HG02642 (cell line): ENCODE data around the gene FBXL19.
"Not testable (repeated sequence)": the region's sequence is repeated elsewhere in the genome, so short reads cannot be mapped to it uniquely, and the experiment has no call there.

Experiments
- ATAC-seq: cut with Tn5 transposase; IDR thresholded peaks from one replicate; pipeline ENCODE4 v1.9.1; 2021; ENCODE audit warnings: mild to moderate bottlenecking; ENCODE audit not compliant: unreplicated experiment, poor library complexity

The FBXL19 gene

DNA sequence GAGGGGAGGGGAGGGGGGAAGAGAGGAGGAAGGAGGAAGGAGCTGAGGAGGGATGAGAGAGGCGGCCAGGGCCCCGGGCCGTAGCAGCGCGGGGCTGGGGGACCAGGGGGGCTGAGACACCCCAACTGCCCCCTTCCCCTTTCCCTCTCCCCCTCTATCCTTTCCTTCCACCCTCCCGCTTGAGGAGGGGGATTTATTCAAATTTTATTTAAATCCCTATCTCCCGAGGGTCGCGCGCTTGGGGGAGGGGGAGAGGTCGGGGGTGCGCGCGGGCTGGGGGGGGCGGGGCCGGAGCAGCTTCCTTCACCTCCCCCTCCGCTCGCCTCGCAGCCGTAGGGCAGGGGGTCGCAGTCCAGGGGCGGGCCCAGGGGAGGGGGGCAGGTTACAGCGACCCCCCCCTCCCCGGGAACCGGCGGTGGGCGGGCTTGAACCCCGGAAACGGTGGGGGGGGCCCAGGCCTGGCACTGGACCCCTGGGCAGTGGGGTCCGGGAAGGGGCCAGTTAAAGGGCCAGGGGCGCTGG lies at the start of gene FBXL19:
Gene FBXL19 (plus strand): TSS at position 19 of the 522 bp plus-strand sequence. CDS start 2,183 bp downstream, outside the sequence.
- no peak for ATAC-seq

GRCh38 chr16:30874244-30874820 lies 49.0 kb upstream of the FBXL19 start:
- no peak for ATAC-seq

- peak; percentile 85 for ATAC-seq
Measured at GRCh38 chr16:30874821-30875717, 48.3 kb upstream of the FBXL19 start.

- no peak for ATAC-seq
Measured at GRCh38 chr16:30875871-30876801, 47.2 kb upstream of the FBXL19 start.

- no peak for ATAC-seq
Measured at GRCh38 chr16:30876867-30877266, 46.5 kb upstream of the FBXL19 start.

GRCh38 chr16:30882429-30883310 lies 40.7 kb upstream of the FBXL19 start:
- no peak for ATAC-seq

DNA sequence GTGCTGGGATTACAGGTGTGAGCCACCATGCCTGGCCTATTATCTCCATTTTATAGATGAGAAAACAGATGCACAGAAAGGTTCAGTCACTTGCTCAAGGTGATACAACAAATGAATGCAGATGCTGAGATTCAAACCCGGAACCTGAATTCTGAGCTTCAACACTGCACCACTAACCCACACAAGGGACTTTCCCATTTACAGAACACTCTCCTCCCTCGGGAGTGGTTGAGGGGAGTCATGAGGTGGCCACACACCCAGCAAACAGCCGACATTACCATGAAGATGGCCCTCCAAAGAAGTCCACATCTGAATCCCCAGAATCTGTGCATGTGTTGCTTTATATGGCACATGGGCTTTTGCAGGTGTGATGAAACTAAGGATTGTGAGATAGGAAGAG lies 38.6 kb upstream of the FBXL19 start:
- ATAC-seq = no peak

DNA sequence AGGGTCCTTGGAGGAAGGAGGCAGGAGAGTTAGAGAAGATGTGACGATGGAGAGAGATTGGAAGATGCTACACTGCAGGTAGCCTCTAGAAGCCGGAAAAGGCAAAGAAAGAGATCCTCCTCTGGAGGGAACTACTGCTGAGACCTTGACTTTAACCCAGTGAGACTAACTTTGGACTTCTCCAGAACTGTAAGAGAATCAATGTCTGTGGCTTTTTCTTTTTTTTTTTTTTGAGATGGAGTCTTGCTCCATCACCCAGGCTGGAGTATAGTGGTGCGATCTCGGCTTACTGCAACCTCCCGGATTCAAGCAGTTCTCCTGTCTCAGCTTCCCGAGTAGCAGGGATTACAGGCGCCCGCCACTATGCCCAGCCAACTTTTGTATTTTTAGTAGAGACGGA lies 38.2 kb upstream of the FBXL19 start:
- no peak for ATAC-seq

GRCh38 chr16:30886145-30886544 lies 37.2 kb upstream of the FBXL19 start:
- no peak for ATAC-seq

- no peak for ATAC-seq
Measured at GRCh38 chr16:30887927-30888326, 35.4 kb upstream of the FBXL19 start.

DNA sequence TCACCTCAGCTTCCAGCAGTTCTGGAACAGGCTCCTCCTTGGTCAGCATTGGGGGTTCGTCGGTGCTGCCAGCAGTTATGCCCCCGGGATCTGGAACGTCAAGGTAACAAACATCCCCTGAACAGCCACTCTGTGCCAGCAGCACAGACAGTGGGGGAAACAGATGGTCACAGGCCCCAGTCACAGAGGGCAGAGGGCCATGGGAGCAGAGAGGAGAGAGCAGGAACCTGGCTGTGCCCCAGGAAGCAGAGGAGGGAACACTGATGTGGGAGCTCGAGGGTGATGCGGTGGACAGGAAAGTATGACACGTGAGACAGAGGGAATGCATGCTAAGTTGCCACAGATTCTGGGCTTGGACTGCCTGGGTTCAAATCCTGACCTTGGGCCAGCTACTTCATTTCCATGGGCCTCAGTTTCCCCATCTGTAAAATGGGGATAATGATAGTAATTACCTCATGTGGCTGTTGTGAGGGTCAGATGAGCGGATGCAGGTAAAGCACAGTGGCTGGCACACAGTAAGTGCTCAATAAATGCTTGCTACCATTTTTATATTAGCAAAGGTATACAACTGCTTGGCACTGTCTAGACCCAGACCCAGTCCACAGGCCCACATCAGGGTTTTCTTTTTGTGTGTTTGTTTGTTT lies 34.4 kb upstream of the FBXL19 start:
- no peak for ATAC-seq

- ATAC-seq = no peak
Measured at GRCh38 chr16:30889721-30890120, 33.7 kb upstream of the FBXL19 start.

GRCh38 chr16:30891043-30891823 lies 32.1 kb upstream of the FBXL19 start:
- ATAC-seq = not testable (repeated sequence)

GRCh38 chr16:30892670-30893416 lies 30.5 kb upstream of the FBXL19 start:
- no peak for ATAC-seq

DNA sequence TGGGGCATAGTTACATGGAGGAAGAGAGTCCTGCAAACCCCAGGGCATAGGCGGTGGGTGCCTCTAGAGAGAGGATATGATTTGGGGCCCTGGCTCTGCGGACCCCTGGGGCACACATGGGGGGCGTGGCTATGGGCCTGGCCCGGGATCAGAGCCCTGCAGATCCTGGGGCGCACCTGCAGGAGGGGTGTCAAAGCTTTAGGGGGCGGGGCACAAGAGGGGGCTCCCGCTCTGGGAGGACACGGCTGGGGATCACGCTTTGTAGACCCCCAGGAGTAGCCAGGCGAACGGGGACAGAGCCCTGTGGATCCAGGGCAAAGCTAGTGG lies 30.0 kb upstream of the FBXL19 start:
- ATAC-seq = peak; percentile 18

DNA sequence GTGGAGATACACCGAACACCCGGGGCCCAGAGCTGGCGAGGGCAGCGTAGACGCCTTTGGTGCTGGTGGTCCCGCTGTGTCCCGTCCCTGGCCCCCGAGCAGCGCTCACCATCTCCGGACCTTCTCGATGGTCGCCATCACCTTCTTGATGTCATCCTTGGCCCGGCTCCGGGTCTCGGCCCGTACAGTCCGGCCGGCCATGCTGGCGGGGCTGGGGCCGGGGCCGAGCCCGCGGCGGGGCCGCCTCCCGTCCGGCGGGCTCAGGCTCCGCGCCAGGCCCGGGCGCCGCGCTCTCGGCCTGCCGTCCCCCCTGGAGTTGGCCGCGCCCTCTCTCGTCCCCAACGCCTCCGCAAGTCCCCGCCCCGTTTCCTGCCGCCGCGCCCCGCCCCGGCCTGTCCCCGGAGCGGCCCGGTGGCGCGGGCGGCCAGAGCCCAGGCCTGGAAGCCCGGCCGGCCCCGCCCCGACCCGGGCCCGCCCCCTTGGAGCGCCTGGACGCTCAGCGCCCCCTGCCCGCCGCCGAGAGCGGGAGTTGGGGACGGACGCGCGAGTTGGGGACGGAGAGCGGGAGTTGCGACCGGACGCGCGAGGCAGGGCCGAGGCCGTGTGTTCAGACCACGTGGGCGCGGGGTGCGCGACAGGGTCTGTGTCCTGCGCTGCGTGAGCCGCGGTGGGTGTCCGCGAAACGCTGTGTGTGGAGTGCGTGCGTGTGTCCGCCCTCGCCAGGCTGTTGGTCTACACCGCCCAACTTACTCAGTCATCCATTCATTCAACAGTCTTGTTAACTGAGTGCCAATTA lies 29.4 kb upstream of the FBXL19 start, which contains the start of gene BCL7C:
Gene BCL7C (minus strand): TSS at position 334 of the 796 bp plus-strand sequence. CDS start 133 bp downstream, at position 201.
- peak; percentile 74 for ATAC-seq
